ENCODE data around the gene EPHA6.

EPHA6 gene

DNA sequence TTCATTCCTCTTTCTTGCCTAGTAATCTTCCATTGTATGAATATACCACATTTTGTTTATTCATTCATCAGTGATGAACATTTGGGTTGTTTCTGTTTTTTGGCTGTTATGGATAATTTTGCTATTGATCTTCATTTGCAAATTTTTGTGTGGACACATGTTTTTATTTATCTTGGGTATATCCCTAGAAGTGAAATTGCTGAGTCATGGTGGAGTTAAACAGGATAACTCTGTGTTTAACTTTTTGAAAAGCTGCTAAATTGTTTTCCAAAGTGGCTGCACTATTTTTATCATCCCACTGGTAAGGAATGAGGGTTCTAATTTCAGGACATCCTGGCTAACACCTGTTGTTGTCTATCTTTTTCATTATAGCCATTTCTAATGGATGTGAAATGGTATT is 875.6 kb downstream of the EPHA6 start:
- no peak for DNase-seq (ENCODE audit: low read depth, low spot score)
- in situ Hi-C loops (cut with HindIII; ENCODE audit: low sequenced_read_pairs), result no loop called here
- TF ChIP-seq, protein P1, sequence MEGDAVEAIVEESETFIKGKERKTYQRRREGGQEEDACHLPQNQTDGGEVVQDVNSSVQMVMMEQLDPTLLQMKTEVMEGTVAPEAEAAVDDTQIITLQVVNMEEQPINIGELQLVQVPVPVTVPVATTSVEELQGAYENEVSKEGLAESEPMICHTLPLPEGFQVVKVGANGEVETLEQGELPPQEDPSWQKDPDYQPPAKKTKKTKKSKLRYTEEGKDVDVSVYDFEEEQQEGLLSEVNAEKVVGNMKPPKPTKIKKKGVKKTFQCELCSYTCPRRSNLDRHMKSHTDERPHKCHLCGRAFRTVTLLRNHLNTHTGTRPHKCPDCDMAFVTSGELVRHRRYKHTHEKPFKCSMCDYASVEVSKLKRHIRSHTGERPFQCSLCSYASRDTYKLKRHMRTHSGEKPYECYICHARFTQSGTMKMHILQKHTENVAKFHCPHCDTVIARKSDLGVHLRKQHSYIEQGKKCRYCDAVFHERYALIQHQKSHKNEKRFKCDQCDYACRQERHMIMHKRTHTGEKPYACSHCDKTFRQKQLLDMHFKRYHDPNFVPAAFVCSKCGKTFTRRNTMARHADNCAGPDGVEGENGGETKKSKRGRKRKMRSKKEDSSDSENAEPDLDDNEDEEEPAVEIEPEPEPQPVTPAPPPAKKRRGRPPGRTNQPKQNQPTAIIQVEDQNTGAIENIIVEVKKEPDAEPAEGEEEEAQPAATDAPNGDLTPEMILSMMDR (IDR thresholded peaks at IDR 0.05; ENCODE audit: low read depth, low read length), result no peak
- no peak overlapping the region for H3K4me3 ChIP-seq (ENCODE audit: low read depth, low read length)

DNA sequence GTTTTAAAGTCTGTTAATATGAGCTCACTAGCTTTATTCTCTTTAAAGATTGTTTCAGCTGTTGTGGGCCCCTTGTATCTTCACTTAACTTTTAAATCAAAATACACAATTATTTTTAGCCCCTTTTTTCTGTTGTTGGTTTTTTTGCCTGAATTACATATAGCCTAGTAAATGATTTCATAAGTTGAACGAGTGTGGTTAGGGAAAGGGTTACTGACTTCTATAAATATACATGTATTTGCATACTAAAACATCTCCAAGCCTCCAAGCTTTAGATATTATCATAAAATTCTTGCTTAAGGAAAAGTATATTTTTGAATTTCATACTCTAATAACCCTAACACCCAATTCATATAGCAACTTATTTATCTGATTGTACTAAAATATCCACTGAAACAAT is 877.0 kb downstream of the EPHA6 start:
- in situ Hi-C loops (cut with HindIII; ENCODE audit: low sequenced_read_pairs), result no loop called here
- TF ChIP-seq, protein P1 (IDR thresholded peaks at IDR 0.05; ENCODE audit: low read depth, low read length), result no peak
- no peak for DNase-seq (ENCODE audit: low read depth, low spot score)
- H3K4me3 ChIP-seq (ENCODE audit: low read depth, low read length), result no peak overlapping the region

DNA sequence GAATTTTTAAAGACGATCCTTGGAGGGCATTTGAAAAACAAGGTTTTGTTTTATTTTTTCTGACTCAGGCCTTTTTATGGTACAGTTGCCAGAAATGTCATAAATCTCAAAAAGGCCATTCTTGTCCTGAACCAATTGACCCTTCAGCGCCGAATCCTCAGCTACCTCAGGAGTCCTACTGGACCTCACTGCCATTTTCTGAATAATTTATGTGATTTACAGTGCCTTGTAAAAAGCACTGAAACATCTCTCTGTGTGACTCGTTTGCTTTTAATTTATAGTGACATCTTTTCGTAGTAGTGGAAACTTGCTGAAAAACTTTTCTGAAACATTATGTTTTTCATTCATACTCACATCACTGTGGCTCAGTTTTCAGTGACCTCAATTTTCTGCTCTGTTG is 878.0 kb downstream of the EPHA6 start:
- in situ Hi-C loops (cut with HindIII; ENCODE audit: low sequenced_read_pairs), result no loop called here
- TF ChIP-seq, protein P1 (IDR thresholded peaks at IDR 0.05; ENCODE audit: low read depth, low read length), result no peak
- no peak for DNase-seq (ENCODE audit: low read depth, low spot score)

DNA sequence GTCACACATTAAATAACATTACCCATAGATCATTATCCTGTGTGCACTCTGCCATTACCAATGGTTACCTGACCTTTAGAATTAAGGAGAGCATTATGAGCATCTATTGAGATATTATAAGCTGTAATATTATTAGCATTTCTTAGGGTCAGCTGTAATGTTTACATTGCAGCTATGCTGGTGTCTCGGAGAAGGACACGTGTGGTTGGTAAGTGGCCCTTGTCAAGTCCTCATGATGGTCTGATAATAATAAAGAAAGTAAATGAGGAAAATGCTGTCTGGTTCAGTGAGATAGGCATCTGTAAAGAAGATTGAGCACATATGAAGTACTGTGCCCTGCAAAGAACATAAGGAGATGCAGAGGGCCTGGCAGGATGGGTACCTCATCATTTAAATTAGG is 878.4 kb downstream of the EPHA6 start:
- TF ChIP-seq, protein P1 (IDR thresholded peaks at IDR 0.05; ENCODE audit: low read depth, low read length), result no peak
- H3K4me3 ChIP-seq (ENCODE audit: low read depth, low read length), result no peak overlapping the region
- no peak for DNase-seq (ENCODE audit: low read depth, low spot score)
- in situ Hi-C loops (cut with HindIII; ENCODE audit: low sequenced_read_pairs), result no loop called here

More for the DNA sequence above, 878.0 kb downstream of the EPHA6 start:
- H3K4me3 ChIP-seq (ENCODE audit: low read depth, low read length), result no peak overlapping the region

DNA sequence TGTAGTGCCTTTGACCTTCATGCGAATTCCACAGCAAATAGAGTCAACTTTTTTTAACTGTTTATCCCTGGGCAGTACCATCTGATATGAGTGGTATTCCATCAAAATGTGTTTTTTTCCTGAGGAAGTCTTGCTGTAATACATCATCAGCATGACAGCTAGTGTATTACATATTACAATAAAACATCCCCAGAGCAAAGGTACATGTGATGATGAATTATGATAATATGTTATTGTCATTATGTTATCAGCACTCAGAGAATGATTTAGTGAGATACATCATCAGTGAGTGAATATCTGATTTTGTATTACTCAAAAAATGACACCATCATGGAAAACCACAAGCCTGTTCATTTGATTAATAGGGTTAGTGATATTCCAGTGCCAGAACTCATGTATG is 880.5 kb downstream of the EPHA6 start:
- H3K4me3 ChIP-seq (ENCODE audit: low read depth, low read length), result no peak overlapping the region
- in situ Hi-C loops (cut with HindIII; ENCODE audit: low sequenced_read_pairs), result no loop called here
- DNase-seq (ENCODE audit: low read depth, low spot score), result no peak
- TF ChIP-seq, protein P1 (IDR thresholded peaks at IDR 0.05; ENCODE audit: low read depth, low read length), result no peak

DNA sequence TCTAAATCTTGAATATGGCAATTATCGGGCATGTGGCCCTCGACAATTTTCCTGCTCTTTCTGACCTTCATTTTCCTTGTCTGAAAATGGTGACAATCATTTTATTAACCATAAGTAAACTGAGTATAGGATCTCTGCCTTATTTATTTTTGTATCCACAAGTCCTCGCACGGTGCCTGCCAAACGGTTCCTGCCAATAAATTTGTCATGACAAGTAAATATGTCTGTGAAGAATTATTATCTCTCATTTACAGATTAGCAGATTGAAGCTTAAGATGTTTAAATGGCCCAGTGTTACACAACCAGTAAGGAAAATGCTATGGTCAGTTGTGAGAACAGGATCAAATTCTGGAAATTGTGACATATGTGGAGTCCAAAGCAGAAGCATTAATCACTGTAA is 884.3 kb downstream of the EPHA6 start:
- no peak overlapping the region for H3K4me3 ChIP-seq (ENCODE audit: low read depth, low read length)
- DNase-seq (ENCODE audit: low read depth, low spot score), result no peak
- in situ Hi-C loops (cut with HindIII; ENCODE audit: low sequenced_read_pairs), result no loop called here
- TF ChIP-seq, protein P1 (IDR thresholded peaks at IDR 0.05; ENCODE audit: low read depth, low read length), result no peak

DNA sequence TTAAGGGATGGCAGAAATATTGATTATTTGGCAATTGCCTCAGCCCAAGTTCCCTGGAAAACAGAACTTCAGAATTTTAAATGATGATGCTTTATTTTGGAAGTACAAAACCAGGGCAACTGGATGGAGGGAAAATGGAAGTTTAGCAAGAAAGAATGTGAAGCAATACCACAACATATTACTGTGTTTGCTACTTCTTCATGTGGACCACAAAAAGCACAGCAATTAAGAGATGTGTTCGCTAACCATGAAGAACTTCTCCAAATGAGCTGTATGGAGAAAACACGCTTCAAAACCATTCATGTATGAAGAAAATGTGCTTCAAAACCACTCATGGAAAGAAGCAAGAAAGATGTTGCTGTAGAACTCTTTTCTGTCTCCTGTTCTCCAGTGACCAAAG is 885.5 kb downstream of the EPHA6 start:
- no peak overlapping the region for H3K4me3 ChIP-seq (ENCODE audit: low read depth, low read length)
- TF ChIP-seq, protein P1 (IDR thresholded peaks at IDR 0.05; ENCODE audit: low read depth, low read length), result no peak
- DNase-seq (ENCODE audit: low read depth, low spot score), result no peak
- in situ Hi-C loops (cut with HindIII; ENCODE audit: low sequenced_read_pairs), result no loop called here
